Loucy (cell line): ENCODE data around the gene GSAP.

Experiments
- H2AFZ ChIP-seq: fragments of 200-600 bp; sonication (generic); 2 replicates; pipeline ENCODE4 v1.6.0; 2016; ENCODE audit warnings: antibody characterized with exemption, mild to moderate bottlenecking, low read length, moderate library complexity
- H3F3A ChIP-seq: fragments of 200-600 bp; 2 replicates; pipeline ENCODE4 v1.6.0; 2016; ENCODE audit warnings: antibody characterized with exemption, low read depth, mild to moderate bottlenecking
- H3K27me3 ChIP-seq: fragments of 200-600 bp; sonication (generic); 2 replicates; pipeline ENCODE4 v1.6.1; 2014; ENCODE audit warnings: low read length, mild to moderate bottlenecking; ENCODE audit not compliant: insufficient read depth, poor library complexity, severe bottlenecking
- H3K36me3 ChIP-seq: fragments of 200-600 bp; sonication (generic); 2 replicates; pipeline ENCODE4 v1.6.1; 2016; ENCODE audit warnings: low read length; ENCODE audit not compliant: insufficient read depth
- H3K4me1 ChIP-seq: fragments of 200-600 bp; sonication (generic); 2 replicates; pipeline ENCODE4 v1.5.1; 2014; ENCODE audit warnings: low read length, mild to moderate bottlenecking; ENCODE audit not compliant: insufficient read depth, poor library complexity, severe bottlenecking
- H3K4me2 ChIP-seq: fragments of 200-600 bp; sonication (generic); 2 replicates; pipeline ENCODE4 v1.6.0; 2014; ENCODE audit warnings: antibody characterized with exemption, low read length, low read depth, mild to moderate bottlenecking; ENCODE audit not compliant: poor library complexity, severe bottlenecking
- H3K4me3 ChIP-seq: fragments of 200-600 bp; sonication (generic); 2 replicates; pipeline ENCODE4 v1.5.1; 2014; ENCODE audit warnings: low read length, mild to moderate bottlenecking, mixed read lengths; ENCODE audit not compliant: poor library complexity, severe bottlenecking
- H3K79me2 ChIP-seq: fragments of 200-600 bp; sonication (generic); 2 replicates; pipeline ENCODE4 v1.6.1; 2014; ENCODE audit warnings: low read length; ENCODE audit not compliant: insufficient read depth
- H3K9ac ChIP-seq: fragments of 200-600 bp; sonication (generic); 2 replicates; pipeline ENCODE4 v1.6.0; 2014; ENCODE audit warnings: mild to moderate bottlenecking, low read depth, low read length, moderate library complexity; ENCODE audit not compliant: poor library complexity, severe bottlenecking
- H3K9me2 ChIP-seq: fragments of 200-600 bp; sonication (generic); replicated peaks from 2 replicates; pipeline ENCODE4 v1.6.1; 2016; ENCODE audit warnings: low read depth, low read length, mixed read lengths
- H3K9me3 ChIP-seq: fragments of 200-600 bp; sonication (generic); 2 replicates; pipeline ENCODE4 v1.6.1; 2014; ENCODE audit warnings: mild to moderate bottlenecking, antibody characterized with exemption, low read length, low read depth; ENCODE audit not compliant: insufficient read depth
- H4K20me1 ChIP-seq: fragments of 200-600 bp; sonication (generic); 2 replicates; pipeline ENCODE4 v1.6.0; 2014; ENCODE audit warnings: antibody characterized with exemption, low read length, mild to moderate bottlenecking; ENCODE audit not compliant: insufficient read depth, poor library complexity, severe bottlenecking
- CTCF ChIP-seq: fragments of 200-600 bp; sonication (generic); conservative IDR thresholded peaks from 2 replicates; pipeline ENCODE4 v1.5.1; 2014; ENCODE audit warnings: mild to moderate bottlenecking, antibody characterized with exemption, low read length
- EZH2phosphoT487 ChIP-seq: fragments of 200-600 bp; IDR thresholded peaks from 2 replicates; pipeline ENCODE4 v1.6.1; 2018; ENCODE audit warnings: antibody characterized with exemption, mild to moderate bottlenecking, moderate library complexity, borderline replicate concordance

GSAP gene

GRCh38 chr7:77328669-77329068, 87.5 kb downstream of the GSAP start:
- Histone ChIP-seq H3K4me3 (peak overlapping the region; percentile 29), H3K36me3 (no peaks in the 10 kb centered on the region), H3K4me2 (peak overlapping the region; percentile 66), H3K79me2 (no peaks in the 10 kb centered on the region), H2AFZ (no peak overlapping the region), H3K27me3 (peaks cover 9% of the 10 kb centered on the region), H4K20me1 (no peaks in the 10 kb centered on the region), H3K9me3 (no peaks in the 10 kb centered on the region), H3K9ac (no peak overlapping the region), H3K9me2 (no peaks in the 10 kb centered on the region), H3K4me1 (peaks cover 48% of the 10 kb centered on the region), H3F3A (no peaks in the 10 kb centered on the region; the same call in 1 of the 2 replicates)
- TF ChIP-seq CTCF (no peak), EZH2phosphoT487 (no peak)

GRCh38 chr7:77327932-77328628, 88.1 kb downstream of the GSAP start:
- Histone ChIP-seq H3K4me3 (peak overlapping the region; percentile 29), H3K9ac (no peak overlapping the region), H4K20me1 (no peaks in the 10 kb centered on the region), H3K4me2 (peak overlapping the region; percentile 66), H3F3A (no peaks in the 10 kb centered on the region; the same call in 1 of the 2 replicates), H2AFZ (no peak overlapping the region), H3K27me3 (peaks cover 9% of the 10 kb centered on the region), H3K4me1 (peaks cover 48% of the 10 kb centered on the region), H3K9me3 (no peaks in the 10 kb centered on the region), H3K9me2 (no peaks in the 10 kb centered on the region), H3K79me2 (no peaks in the 10 kb centered on the region), H3K36me3 (no peaks in the 10 kb centered on the region)
- TF ChIP-seq CTCF (no peak), EZH2phosphoT487 (no peak)

- H3F3A ChIP-seq, result no peaks in the 10 kb centered on the region; the same call in 1 of the 2 replicates
- no peaks in the 10 kb centered on the region for H3K36me3 ChIP-seq
- H3K4me3 ChIP-seq, result no peak overlapping the region
- H2AFZ ChIP-seq, result no peak overlapping the region
- H3K9me2 ChIP-seq, result no peaks in the 10 kb centered on the region
- H3K4me2 ChIP-seq, result peak overlapping the region; percentile 66
- H3K9me3 ChIP-seq, result no peaks in the 10 kb centered on the region
- no peak for TF ChIP-seq EZH2phosphoT487
- no peak for TF ChIP-seq CTCF
- no peaks in the 10 kb centered on the region for H4K20me1 ChIP-seq
- H3K4me1 ChIP-seq, result peaks cover 46% of the 10 kb centered on the region
- no peak overlapping the region for H3K9ac ChIP-seq
- H3K79me2 ChIP-seq, result no peaks in the 10 kb centered on the region
- peaks cover 9% of the 10 kb centered on the region for H3K27me3 ChIP-seq
These were observed 88.8 kb downstream of the GSAP start for GRCh38 chr7:77327067-77327931.
